GM12878 (cell line): ENCODE results near the gene TMC6. TPM values are rescaled to one million over a fixed set of nuclear protein-coding genes. Genes with fewer than 3 reads are reported as not detected.

ENCODE experiments used
- ATF7 ChIP-seq: fragments of 450-650 bp; IDR thresholded peaks from 2 replicates; pipeline ENCODE4 v1.6.1; 2016; ENCODE audit warnings: low read depth, mild to moderate bottlenecking
- BCL11A ChIP-seq: IDR thresholded peaks from 2 replicates; pipeline ENCODE4 v1.6.1; 2011; ENCODE audit warnings: low read depth, low read length
- BHLHE40 ChIP-seq, 2 experiments: fragments of 450-650 bp in 1 of 2; IDR thresholded peaks; 2 replicates each; pipeline ENCODE4 v1.6.1; 2011 to 2017; ENCODE audit warnings: low read depth in 2 of 2, borderline replicate concordance in 1 of 2, improper control_type of control experiment in 1 of 2, low read length in 1 of 2, mild to moderate bottlenecking in 1 of 2
- CHD1 ChIP-seq: IDR thresholded peaks from 2 replicates; pipeline ENCODE4 v1.6.1; 2012; ENCODE audit warnings: low read depth, low read length, improper control_type of control experiment
- EGR1 ChIP-seq, 2 experiments: IDR thresholded peaks; 1 replicate in 1 of 2; 2 replicates in 1 of 2; pipeline ENCODE4 v1.6.1; 2011 to 2012; ENCODE audit warnings: low read depth in 2 of 2, low read length in 2 of 2, borderline replicate concordance in 1 of 2, mild to moderate bottlenecking in 1 of 2, moderate library complexity in 1 of 2
- FOXK2 ChIP-seq: fragments of 450-650 bp; IDR thresholded peaks from 2 replicates; pipeline ENCODE4 v1.6.1; 2017; ENCODE audit warnings: mild to moderate bottlenecking, moderate library complexity
- FOXM1 ChIP-seq: IDR thresholded peaks from 2 replicates; pipeline ENCODE4 v1.6.1; 2012; ENCODE audit warnings: low read depth, mild to moderate bottlenecking, inconsistent platforms, low read length, moderate library complexity
- GATAD2B ChIP-seq: fragments of 450-650 bp; conservative IDR thresholded peaks from 2 replicates; pipeline ENCODE4 v1.6.1; 2017; ENCODE audit warnings: low read depth, mild to moderate bottlenecking, moderate library complexity
- KAT2A ChIP-seq: conservative IDR thresholded peaks from 2 replicates; pipeline ENCODE4 v1.6.1; 2011; ENCODE audit warnings: low read depth, low read length; ENCODE audit not compliant: control insufficient read depth
- KLF5 ChIP-seq: fragments of 450-650 bp; IDR thresholded peaks from 2 replicates; pipeline ENCODE4 v1.6.1; 2014; ENCODE audit warnings: mild to moderate bottlenecking; ENCODE audit not compliant: partially characterized antibody
- LARP7 ChIP-seq: fragments of 450-650 bp; IDR thresholded peaks from 2 replicates; pipeline ENCODE4 v1.6.1; 2017; ENCODE audit warnings: mild to moderate bottlenecking
- NFXL1 ChIP-seq: fragments of 450-650 bp; IDR thresholded peaks from 2 replicates; pipeline ENCODE4 v1.6.1; 2017; ENCODE audit warnings: antibody characterized with exemption, mild to moderate bottlenecking, borderline replicate concordance
- NFYB ChIP-seq: IDR thresholded peaks from 2 replicates; pipeline ENCODE4 v1.6.1; 2011; ENCODE audit warnings: low read depth, mild to moderate bottlenecking, low read length, improper control_type of control experiment, moderate library complexity; ENCODE audit not compliant: insufficient read depth
- NR2F1 ChIP-seq: fragments of 450-650 bp; conservative IDR thresholded peaks from 2 replicates; pipeline ENCODE4 v1.6.1; 2017; ENCODE audit warnings: mild to moderate bottlenecking
- NRF1 ChIP-seq: conservative IDR thresholded peaks from 2 replicates; pipeline ENCODE4 v1.6.1; 2011; ENCODE audit warnings: mild to moderate bottlenecking, low read depth, low read length, improper control_type of control experiment
- RAD51 ChIP-seq: fragments of 450-650 bp; IDR thresholded peaks from 2 replicates; pipeline ENCODE4 v1.6.1; 2016; ENCODE audit warnings: moderate library complexity, mild to moderate bottlenecking, inconsistent platforms
- SMAD5 ChIP-seq: IDR thresholded peaks from 2 replicates; pipeline ENCODE4 v1.6.1; 2016; ENCODE audit warnings: antibody characterized with exemption, low read depth
- SMARCA5 ChIP-seq: fragments of 450-650 bp; IDR thresholded peaks from 2 replicates; pipeline ENCODE4 v1.6.1; 2017; ENCODE audit warnings: mild to moderate bottlenecking
- SMC3 ChIP-seq: IDR thresholded peaks from 2 replicates; pipeline ENCODE4 v1.6.1; 2011; ENCODE audit warnings: low read length, improper control_type of control experiment, borderline replicate concordance
- STAT3 ChIP-seq: IDR thresholded peaks from 2 replicates; pipeline ENCODE4 v1.6.1; 2011; ENCODE audit warnings: low read depth, low read length, improper control_type of control experiment
- SUZ12 ChIP-seq: fragments of 200-600 bp; sonication (generic); IDR thresholded peaks from one replicate; pipeline ENCODE4 v1.6.1; 2018; ENCODE audit warnings: antibody characterized with exemption, mild to moderate bottlenecking; ENCODE audit not compliant: unreplicated experiment
- TCF7 ChIP-seq: IDR thresholded peaks from 2 replicates; pipeline ENCODE4 v1.6.1; 2014; ENCODE audit warnings: antibody characterized with exemption, borderline replicate concordance
- ZNF207 ChIP-seq: fragments of 450-650 bp; IDR thresholded peaks from 2 replicates; pipeline ENCODE4 v1.6.1; 2014; ENCODE audit warnings: antibody characterized with exemption, mild to moderate bottlenecking, borderline replicate concordance
- polyA plus RNA-seq, 11 experiments: library from polyadenylated mRNA; depleted of rRNA in 4 of 11; unstranded in 6 of 11; stranded (reverse) in 5 of 11; fragments of >200 nt; fragmentation: Nextera tagmentation in 4 of 11; fragmentation: Illumina TruSeq in 1 of 11; extraction: Ambion mirVana in 4 of 11; extraction: Trizol in 1 of 11; gene quantifications; 1 replicate in 1 of 11; 2 replicates in 10 of 11; pipeline versions ENCODE4 v1.2.1 to v1.2.3, GENCODE V29; 2011 to 2016; ENCODE audit warnings: inconsistent platforms in 2 of 11, missing spikeins in 2 of 11, low read depth in 1 of 11
- total RNA-seq, 4 experiments: library from RNA; depleted of rRNA in 3 of 4; stranded (reverse); fragments of >200 nt in 3 of 4; fragmentation: Illumina TruSeq in 1 of 4; extraction: Trizol in 1 of 4; gene quantifications; 2 replicates each; pipeline versions ENCODE4 v1.2.1 to v1.2.3, GENCODE V29; 2013 to 2021
- TF ChIP-seq, protein P1 (sequence below): IDR thresholded peaks from 2 replicates; pipeline ENCODE4 v1.6.1; 2011; ENCODE audit warnings: borderline replicate concordance, low read depth, mild to moderate bottlenecking, moderate library complexity, mixed read lengths, low read length; ENCODE audit not compliant: insufficient read depth; ENCODE audit errors: extremely low read length
- TF ChIP-seq, protein P2 (sequence below): fragments of 450-650 bp; IDR thresholded peaks from 2 replicates; pipeline ENCODE4 v1.6.1; 2017; ENCODE audit warnings: mild to moderate bottlenecking, low read depth, inconsistent platforms; ENCODE audit not compliant: poor library complexity, severe bottlenecking
- TF ChIP-seq, protein P3 (sequence below): fragments of 150-350 bp; IDR thresholded peaks from 2 replicates; pipeline ENCODE4 v1.6.1; 2014; ENCODE audit warnings: mild to moderate bottlenecking, low read depth, low read length
- TF ChIP-seq, protein P4 (sequence below): IDR thresholded peaks from 2 replicates; pipeline ENCODE4 v1.6.1; 2012; ENCODE audit warnings: low read length, inconsistent platforms

TMC6 gene
- total and polyA plus RNA-seq, 10 of the 15 experiments (the other 5 are each of a cell fraction or from before 2014, with no cell fraction given) = 1.9 to 232 (median 60.6) TPM

GRCh38 chr17:78144147-78144719 is 15.7 kb upstream of the TMC6 start (continued):
- TF ChIP-seq, protein P1, sequence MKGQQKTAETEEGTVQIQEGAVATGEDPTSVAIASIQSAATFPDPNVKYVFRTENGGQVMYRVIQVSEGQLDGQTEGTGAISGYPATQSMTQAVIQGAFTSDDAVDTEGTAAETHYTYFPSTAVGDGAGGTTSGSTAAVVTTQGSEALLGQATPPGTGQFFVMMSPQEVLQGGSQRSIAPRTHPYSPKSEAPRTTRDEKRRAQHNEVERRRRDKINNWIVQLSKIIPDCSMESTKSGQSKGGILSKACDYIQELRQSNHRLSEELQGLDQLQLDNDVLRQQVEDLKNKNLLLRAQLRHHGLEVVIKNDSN = no peak
- TF ChIP-seq NFYB (no peak), SMARCA5 (0 out of 2 replicates have a peak, but pooled peaks have one; percentile 24), CHD1 (no peak), SMC3 (no peak), SUZ12 (no peak), GATAD2B (0 out of 2 replicates have a peak, but pooled peaks have one; percentile 28), NR2F1 (peak; percentile 94), ATF7 (peak; percentile 25; the same call in 1 of the 2 replicates), KAT2A (no peak), SMAD5 (no peak), FOXM1 (no peak), FOXK2 (no peak), ZNF207 (no peak), NFXL1 (no peak), LARP7 (no peak), KLF5 (no peak), BHLHE40 (IDR thresholded peaks at IDR 0.05; ENCODE audit: borderline replicate concordance in 1 of 2, low read depth in 2 of 2, low read length in 1 of 2) (peak; percentile 11 to 35; a peak in 1 of 4 replicates), BCL11A (no peak), STAT3 (no peak), EGR1 (IDR thresholded peaks at IDR 0.05; ENCODE audit: borderline replicate concordance in 1 of 2, low read depth in 2 of 2, low read length in 2 of 2) (no peak), NRF1 (no peak), TCF7 (no peak), RAD51 (no peak)
- TF ChIP-seq, protein P2, sequence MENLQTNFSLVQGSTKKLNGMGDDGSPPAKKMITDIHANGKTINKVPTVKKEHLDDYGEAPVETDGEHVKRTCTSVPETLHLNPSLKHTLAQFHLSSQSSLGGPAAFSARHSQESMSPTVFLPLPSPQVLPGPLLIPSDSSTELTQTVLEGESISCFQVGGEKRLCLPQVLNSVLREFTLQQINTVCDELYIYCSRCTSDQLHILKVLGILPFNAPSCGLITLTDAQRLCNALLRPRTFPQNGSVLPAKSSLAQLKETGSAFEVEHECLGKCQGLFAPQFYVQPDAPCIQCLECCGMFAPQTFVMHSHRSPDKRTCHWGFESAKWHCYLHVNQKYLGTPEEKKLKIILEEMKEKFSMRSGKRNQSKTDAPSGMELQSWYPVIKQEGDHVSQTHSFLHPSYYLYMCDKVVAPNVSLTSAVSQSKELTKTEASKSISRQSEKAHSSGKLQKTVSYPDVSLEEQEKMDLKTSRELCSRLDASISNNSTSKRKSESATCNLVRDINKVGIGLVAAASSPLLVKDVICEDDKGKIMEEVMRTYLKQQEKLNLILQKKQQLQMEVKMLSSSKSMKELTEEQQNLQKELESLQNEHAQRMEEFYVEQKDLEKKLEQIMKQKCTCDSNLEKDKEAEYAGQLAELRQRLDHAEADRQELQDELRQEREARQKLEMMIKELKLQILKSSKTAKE = no peak
- TF ChIP-seq, protein P3, sequence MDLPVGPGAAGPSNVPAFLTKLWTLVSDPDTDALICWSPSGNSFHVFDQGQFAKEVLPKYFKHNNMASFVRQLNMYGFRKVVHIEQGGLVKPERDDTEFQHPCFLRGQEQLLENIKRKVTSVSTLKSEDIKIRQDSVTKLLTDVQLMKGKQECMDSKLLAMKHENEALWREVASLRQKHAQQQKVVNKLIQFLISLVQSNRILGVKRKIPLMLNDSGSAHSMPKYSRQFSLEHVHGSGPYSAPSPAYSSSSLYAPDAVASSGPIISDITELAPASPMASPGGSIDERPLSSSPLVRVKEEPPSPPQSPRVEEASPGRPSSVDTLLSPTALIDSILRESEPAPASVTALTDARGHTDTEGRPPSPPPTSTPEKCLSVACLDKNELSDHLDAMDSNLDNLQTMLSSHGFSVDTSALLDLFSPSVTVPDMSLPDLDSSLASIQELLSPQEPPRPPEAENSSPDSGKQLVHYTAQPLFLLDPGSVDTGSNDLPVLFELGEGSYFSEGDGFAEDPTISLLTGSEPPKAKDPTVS = no peak
- TF ChIP-seq, protein P4, sequence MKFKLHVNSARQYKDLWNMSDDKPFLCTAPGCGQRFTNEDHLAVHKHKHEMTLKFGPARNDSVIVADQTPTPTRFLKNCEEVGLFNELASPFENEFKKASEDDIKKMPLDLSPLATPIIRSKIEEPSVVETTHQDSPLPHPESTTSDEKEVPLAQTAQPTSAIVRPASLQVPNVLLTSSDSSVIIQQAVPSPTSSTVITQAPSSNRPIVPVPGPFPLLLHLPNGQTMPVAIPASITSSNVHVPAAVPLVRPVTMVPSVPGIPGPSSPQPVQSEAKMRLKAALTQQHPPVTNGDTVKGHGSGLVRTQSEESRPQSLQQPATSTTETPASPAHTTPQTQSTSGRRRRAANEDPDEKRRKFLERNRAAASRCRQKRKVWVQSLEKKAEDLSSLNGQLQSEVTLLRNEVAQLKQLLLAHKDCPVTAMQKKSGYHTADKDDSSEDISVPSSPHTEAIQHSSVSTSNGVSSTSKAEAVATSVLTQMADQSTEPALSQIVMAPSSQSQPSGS = no peak
